GM12873 (cell line): ENCODE results near the gene CARNS1.

Experiments used
- CTCF ChIP-seq: IDR thresholded peaks from 2 replicates; pipeline ENCODE4 v1.5.1; 2012; ENCODE audit warnings: low read depth, mild to moderate bottlenecking, moderate library complexity, low read length, control low read depth; ENCODE audit not compliant: insufficient read depth; ENCODE audit errors: missing control alignments

The CARNS1 gene

GRCh38 chr11:67469508-67469811 lies 54.0 kb downstream of the CARNS1 start:
- TF ChIP-seq CTCF = no peak

GRCh38 chr11:67470337-67471002 lies 55.0 kb downstream of the CARNS1 start:
- no peak for TF ChIP-seq CTCF

- TF ChIP-seq CTCF = no peak
Measured at GRCh38 chr11:67472882-67473281, 57.4 kb downstream of the CARNS1 start.
